ENCODE measurements around the gene PCBP3. TPM values are rescaled to one million over a fixed set of nuclear protein-coding genes. Genes with fewer than 3 reads are reported as not detected.

Gene PCBP3
- total RNA-seq, 1 experiment from 2014 or later = not detected

DNA sequence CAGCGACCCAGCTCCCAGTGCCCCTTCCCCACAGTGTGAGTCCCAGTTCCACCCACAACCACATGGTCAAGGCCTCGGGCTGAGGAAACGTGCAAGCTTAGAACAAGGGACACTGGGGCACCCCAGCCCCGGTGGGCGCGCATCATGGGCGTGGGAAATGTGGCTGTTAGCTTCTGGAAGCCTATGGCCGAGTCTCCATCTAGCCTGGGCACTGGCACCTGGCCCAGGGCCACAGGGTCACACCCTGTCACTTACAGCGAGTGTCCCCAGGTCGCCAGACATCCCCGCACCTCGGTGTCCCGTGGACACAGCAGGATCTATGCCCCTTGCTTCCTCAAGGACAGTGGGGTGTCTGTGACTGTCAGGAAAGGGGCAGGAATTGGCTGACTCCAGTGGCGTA, 301.1 kb downstream of the PCBP3 start:
- Histone ChIP-seq H3K36me3 (ENCODE audit: control insufficient read depth, insufficient read depth, low read length) (no peaks in the 10 kb centered on the region), H3K27me3 (ENCODE audit: control insufficient read depth, insufficient read depth, low read length) (no peaks in the 10 kb centered on the region), H3K4me1 (ENCODE audit: control insufficient read depth, insufficient read depth, low read length) (no peaks in the 10 kb centered on the region), H3K27ac (ENCODE audit: low read length) (no peak overlapping the region), H3K4me3 (ENCODE audit: low read depth in 2 of 2, low read length in 2 of 2) (no peak overlapping the region), H3K9me3 (ENCODE audit: control insufficient read depth, insufficient read depth, low read depth, low read length) (no peaks in the 10 kb centered on the region)
- in situ Hi-C loops (cut with HindIII; ENCODE audit: low pct_unique_long_range_greater_than_20kb, low sequenced_read_pairs) (no loop called here), intact Hi-C loops (cut with micrococcal nuclease; ENCODE audit: unreplicated experiment) (no loop called here)
- ATAC-seq (no peak), DNase-seq (ENCODE audit: low read depth, low spot score) (no peak)
- no TSS peak for BruUV-seq (replicated peaks)
- POLR2A ChIA-PET = no interaction called here
- CTCF ChIA-PET = interaction anchor here (0.5 kb wide), 1 partner anchor 29 kb away, joined by 4 read pairs; no protein-coding TSS in a partner anchor
- TF ChIP-seq, protein P1, sequence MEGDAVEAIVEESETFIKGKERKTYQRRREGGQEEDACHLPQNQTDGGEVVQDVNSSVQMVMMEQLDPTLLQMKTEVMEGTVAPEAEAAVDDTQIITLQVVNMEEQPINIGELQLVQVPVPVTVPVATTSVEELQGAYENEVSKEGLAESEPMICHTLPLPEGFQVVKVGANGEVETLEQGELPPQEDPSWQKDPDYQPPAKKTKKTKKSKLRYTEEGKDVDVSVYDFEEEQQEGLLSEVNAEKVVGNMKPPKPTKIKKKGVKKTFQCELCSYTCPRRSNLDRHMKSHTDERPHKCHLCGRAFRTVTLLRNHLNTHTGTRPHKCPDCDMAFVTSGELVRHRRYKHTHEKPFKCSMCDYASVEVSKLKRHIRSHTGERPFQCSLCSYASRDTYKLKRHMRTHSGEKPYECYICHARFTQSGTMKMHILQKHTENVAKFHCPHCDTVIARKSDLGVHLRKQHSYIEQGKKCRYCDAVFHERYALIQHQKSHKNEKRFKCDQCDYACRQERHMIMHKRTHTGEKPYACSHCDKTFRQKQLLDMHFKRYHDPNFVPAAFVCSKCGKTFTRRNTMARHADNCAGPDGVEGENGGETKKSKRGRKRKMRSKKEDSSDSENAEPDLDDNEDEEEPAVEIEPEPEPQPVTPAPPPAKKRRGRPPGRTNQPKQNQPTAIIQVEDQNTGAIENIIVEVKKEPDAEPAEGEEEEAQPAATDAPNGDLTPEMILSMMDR (IDR thresholded peaks at IDR 0.05) = no peak
- no peak for TF ChIP-seq POLR2AphosphoS5 (IDR thresholded peaks at IDR 0.05; ENCODE audit: low read depth, low read length)
- no peak for TF ChIP-seq SIN3A (IDR thresholded peaks at IDR 0.05; ENCODE audit: borderline replicate concordance, insufficient read depth, low read depth, low read length)
- TF ChIP-seq, protein P2, sequence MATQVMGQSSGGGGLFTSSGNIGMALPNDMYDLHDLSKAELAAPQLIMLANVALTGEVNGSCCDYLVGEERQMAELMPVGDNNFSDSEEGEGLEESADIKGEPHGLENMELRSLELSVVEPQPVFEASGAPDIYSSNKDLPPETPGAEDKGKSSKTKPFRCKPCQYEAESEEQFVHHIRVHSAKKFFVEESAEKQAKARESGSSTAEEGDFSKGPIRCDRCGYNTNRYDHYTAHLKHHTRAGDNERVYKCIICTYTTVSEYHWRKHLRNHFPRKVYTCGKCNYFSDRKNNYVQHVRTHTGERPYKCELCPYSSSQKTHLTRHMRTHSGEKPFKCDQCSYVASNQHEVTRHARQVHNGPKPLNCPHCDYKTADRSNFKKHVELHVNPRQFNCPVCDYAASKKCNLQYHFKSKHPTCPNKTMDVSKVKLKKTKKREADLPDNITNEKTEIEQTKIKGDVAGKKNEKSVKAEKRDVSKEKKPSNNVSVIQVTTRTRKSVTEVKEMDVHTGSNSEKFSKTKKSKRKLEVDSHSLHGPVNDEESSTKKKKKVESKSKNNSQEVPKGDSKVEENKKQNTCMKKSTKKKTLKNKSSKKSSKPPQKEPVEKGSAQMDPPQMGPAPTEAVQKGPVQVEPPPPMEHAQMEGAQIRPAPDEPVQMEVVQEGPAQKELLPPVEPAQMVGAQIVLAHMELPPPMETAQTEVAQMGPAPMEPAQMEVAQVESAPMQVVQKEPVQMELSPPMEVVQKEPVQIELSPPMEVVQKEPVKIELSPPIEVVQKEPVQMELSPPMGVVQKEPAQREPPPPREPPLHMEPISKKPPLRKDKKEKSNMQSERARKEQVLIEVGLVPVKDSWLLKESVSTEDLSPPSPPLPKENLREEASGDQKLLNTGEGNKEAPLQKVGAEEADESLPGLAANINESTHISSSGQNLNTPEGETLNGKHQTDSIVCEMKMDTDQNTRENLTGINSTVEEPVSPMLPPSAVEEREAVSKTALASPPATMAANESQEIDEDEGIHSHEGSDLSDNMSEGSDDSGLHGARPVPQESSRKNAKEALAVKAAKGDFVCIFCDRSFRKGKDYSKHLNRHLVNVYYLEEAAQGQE (IDR thresholded peaks at IDR 0.05; ENCODE audit: insufficient read depth in 1 of 2, low read depth in 2 of 2, low read length in 1 of 2) = no peak
- no peak for TF ChIP-seq TCF7L2 (IDR thresholded peaks at IDR 0.05; ENCODE audit: low read depth, low read length)

DNA sequence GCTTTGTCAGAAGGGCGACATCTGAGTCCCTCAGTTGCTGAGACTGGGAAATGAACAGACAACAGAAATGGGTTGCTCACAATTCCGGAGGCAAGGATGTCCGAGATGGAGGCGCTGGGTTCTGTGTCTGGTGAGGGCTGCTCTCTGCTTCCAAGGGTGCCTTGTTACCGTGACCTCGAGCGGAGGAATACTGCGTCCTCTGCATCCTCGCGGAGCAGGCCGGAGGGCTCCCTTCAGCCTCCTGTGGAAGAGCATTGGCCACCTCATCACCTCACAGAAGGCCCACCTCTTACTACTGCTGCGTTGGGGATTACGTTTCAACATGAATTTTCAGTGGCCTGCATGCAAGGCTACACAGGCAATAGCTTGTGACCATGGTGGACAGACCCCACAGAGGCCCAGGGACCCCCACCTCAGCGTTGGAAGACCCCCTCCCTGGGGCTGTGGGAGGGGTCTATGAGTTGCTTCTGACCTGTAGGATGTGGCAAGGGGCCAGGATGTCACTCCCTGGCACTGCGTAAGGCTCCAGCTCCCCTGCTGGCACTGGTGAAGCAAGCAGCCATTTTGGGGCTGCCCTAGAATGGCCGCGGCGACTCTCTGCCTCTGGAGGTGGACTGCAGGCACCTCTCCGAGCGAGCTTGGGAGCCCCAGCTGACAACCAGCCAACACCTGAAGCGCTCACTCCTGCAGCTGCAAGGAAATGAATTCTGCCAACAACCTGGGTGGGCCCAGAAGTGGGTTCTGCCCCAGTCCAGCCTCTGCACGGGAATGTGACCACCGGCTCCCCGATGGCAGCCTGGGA, 301.7 kb downstream of the PCBP3 start:
- Histone ChIP-seq H3K4me1 (ENCODE audit: control insufficient read depth, insufficient read depth, low read length) (no peaks in the 10 kb centered on the region), H3K27me3 (ENCODE audit: control insufficient read depth, insufficient read depth, low read length) (no peaks in the 10 kb centered on the region), H3K4me3 (ENCODE audit: low read depth in 2 of 2, low read length in 2 of 2) (no peak overlapping the region), H3K27ac (ENCODE audit: low read length) (no peak overlapping the region), H3K9me3 (ENCODE audit: control insufficient read depth, insufficient read depth, low read depth, low read length) (no peaks in the 10 kb centered on the region), H3K36me3 (ENCODE audit: control insufficient read depth, insufficient read depth, low read length) (no peaks in the 10 kb centered on the region)
- POLR2A ChIA-PET = no interaction called here
- DNase-seq (ENCODE audit: low read depth, low spot score) (no peak), ATAC-seq (no peak)
- intact Hi-C loops (cut with micrococcal nuclease; ENCODE audit: unreplicated experiment) = no loop called here
- no TSS peak for BruUV-seq (replicated peaks)
- in situ Hi-C loops (cut with HindIII; ENCODE audit: low pct_unique_long_range_greater_than_20kb, low sequenced_read_pairs) = no loop called here
- CTCF ChIA-PET = no interaction called here
- no peak for TF ChIP-seq TCF7L2 (IDR thresholded peaks at IDR 0.05; ENCODE audit: low read depth, low read length)
- TF ChIP-seq, protein P2 (IDR thresholded peaks at IDR 0.05; ENCODE audit: insufficient read depth in 1 of 2, low read depth in 2 of 2, low read length in 1 of 2) = no peak
- TF ChIP-seq, protein P1 (IDR thresholded peaks at IDR 0.05) = no peak
- no peak for TF ChIP-seq POLR2AphosphoS5 (IDR thresholded peaks at IDR 0.05; ENCODE audit: low read depth, low read length)
- TF ChIP-seq SIN3A (IDR thresholded peaks at IDR 0.05; ENCODE audit: borderline replicate concordance, insufficient read depth, low read depth, low read length) = no peak

Measured in Panc1 (cell line).